ENCODE data around the gene CLDN24.

CLDN24 gene

GRCh38 chr4:183284258-183284785 lies 37.9 kb downstream of the CLDN24 start:
- DNase-seq (ENCODE audit: low spot score) = no peak

GRCh38 chr4:183276106-183276505 lies 46.1 kb downstream of the CLDN24 start:
- no peak for DNase-seq (ENCODE audit: low spot score)

- no peak for DNase-seq (ENCODE audit: low spot score)
These were observed 49.8 kb downstream of the CLDN24 start for GRCh38 chr4:183272384-183272783.

All from activated CD4-positive, alpha-beta T cell treated with anti-CD3 and anti-CD28 coated beads, Interleukin-2, Interleukin-4, amounts not matched to agents 100 ng/mL and 50 ng/mL, durations not matched to agents 16 hours and 8 hours (primary cell).